Activated CD8-positive, alpha-beta T cell treated with anti-CD3 and anti-CD28 coated beads, Interleukin-2, amount 10 ng/mL, durations not matched to agents 7 days and 5 days (primary cell): ENCODE results near the gene RGL3. TPM values are rescaled to one million over a fixed set of nuclear protein-coding genes. Genes with fewer than 3 reads are reported as not detected.

Experiments
- ATAC-seq: fragments of 150-1000 bp; cut with Tn5 transposase; one replicate; pipeline ENCODE4 v1.10.0; 2021; ENCODE audit warnings: moderate library complexity
- CTCF ChIA-PET: fragments of 350-600 bp; sonication (Branson Sonifier 250); formaldehyde crosslinking; loops from one replicate; lab custom pipeline; 2021; ENCODE audit warnings: antibody characterized with exemption; lab: Charles Lee
- POLR2A ChIA-PET: fragments of 350-600 bp; sonication (Branson Sonifier 250); formaldehyde crosslinking; loops from one replicate; lab custom pipeline; 2021; ENCODE audit warnings: antibody characterized with exemption; lab: Charles Lee
- DNase-seq: peaks from one replicate; pipeline ENCODE4 v3.0.0-alpha.2; 2020
- H3K27ac Mint-ChIP-seq: one replicate; pipeline ENCODE4 v1.8.0; 2021; ENCODE audit warnings: mild to moderate bottlenecking, mixed read lengths
- H3K27me3 Mint-ChIP-seq: one replicate; pipeline ENCODE4 v1.8.0; 2021; ENCODE audit warnings: low read depth, mixed read lengths
- H3K36me3 Mint-ChIP-seq: one replicate; pipeline ENCODE4 v1.8.0; 2021; ENCODE audit warnings: low read depth, mixed read lengths
- H3K4me1 Mint-ChIP-seq: one replicate; pipeline ENCODE4 v1.8.0; 2021; ENCODE audit warnings: low read depth, mixed read lengths
- H3K4me3 Mint-ChIP-seq: one replicate; pipeline ENCODE4 v1.8.0; 2021; ENCODE audit warnings: mild to moderate bottlenecking, mixed read lengths
- H3K9me3 Mint-ChIP-seq: one replicate; pipeline ENCODE4 v1.8.0; 2022; ENCODE audit warnings: mixed read lengths; ENCODE audit not compliant: insufficient read depth
- total RNA-seq, 2 experiments: library from RNA; stranded (reverse); gene quantifications; one replicate each; pipeline ENCODE4 v1.2.3, GENCODE V29; 2021

Gene RGL3
- total RNA-seq, 2 experiments from 2014 or later = not detected

- CTCF ChIA-PET = interaction anchor here (2.3 kb wide), 1 partner anchor 43 kb away, joined by 9 read pairs; no protein-coding TSS in a partner anchor
- peaks cover 36% of the 10 kb centered on the region for H3K4me1 Mint-ChIP-seq
- no peaks in the 10 kb centered on the region for H3K36me3 Mint-ChIP-seq
- H3K9me3 Mint-ChIP-seq = no peaks in the 10 kb centered on the region
- ATAC-seq (no peak), DNase-seq (no peak)
- H3K27ac Mint-ChIP-seq = no peak overlapping the region
- POLR2A ChIA-PET = no interaction called here
- H3K27me3 Mint-ChIP-seq = peaks cover 45% of the 10 kb centered on the region
- H3K4me3 Mint-ChIP-seq = no peak overlapping the region
Measured at GRCh38 chr19:11423791-11424181, 4.7 kb upstream of the RGL3 start.

DNA sequence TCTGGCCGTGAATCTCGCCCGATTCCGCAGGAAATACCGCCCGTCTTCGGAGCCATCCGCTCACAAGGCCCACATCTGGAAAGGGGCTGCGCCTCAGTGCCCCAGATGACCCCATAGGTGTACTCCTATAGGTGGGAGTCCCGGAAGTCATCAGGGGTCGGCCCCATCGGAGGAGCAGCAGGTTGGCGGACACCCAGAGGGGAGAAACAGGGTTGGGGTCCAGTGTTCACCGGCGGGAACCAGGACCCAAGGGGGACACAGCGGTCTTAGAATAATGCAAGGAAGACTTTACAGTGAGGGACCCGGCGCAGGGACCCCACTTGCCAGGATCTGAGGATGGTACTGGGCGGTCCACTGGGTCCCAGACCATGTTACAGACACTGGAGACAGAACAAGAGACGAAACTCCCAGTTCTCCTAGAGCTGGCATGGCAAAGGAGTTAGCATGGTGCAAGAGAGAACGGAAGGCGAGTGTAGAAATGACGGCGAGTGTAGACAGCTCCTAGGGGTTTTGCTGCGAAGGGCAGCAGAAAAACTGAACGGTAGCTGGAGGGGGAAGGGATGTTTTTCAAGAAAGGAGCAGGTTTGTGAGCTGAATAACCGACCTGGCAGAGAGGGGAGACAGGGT lies 4.2 kb upstream of the RGL3 start:
- H3K4me3 Mint-ChIP-seq = no peak overlapping the region
- POLR2A ChIA-PET = no interaction called here
- H3K27ac Mint-ChIP-seq = no peak overlapping the region
- H3K27me3 Mint-ChIP-seq = peaks cover 50% of the 10 kb centered on the region
- peaks cover 36% of the 10 kb centered on the region for H3K4me1 Mint-ChIP-seq
- H3K36me3 Mint-ChIP-seq = no peaks in the 10 kb centered on the region
- ATAC-seq (no peak), DNase-seq (no peak)
- no peaks in the 10 kb centered on the region for H3K9me3 Mint-ChIP-seq
- CTCF ChIA-PET = interaction anchor here (0.8 to 2.3 kb wide), 2 partner anchors 42 to 180 kb away, joined by 3 to 9 read pairs; no protein-coding TSS in a partner anchor

DNA sequence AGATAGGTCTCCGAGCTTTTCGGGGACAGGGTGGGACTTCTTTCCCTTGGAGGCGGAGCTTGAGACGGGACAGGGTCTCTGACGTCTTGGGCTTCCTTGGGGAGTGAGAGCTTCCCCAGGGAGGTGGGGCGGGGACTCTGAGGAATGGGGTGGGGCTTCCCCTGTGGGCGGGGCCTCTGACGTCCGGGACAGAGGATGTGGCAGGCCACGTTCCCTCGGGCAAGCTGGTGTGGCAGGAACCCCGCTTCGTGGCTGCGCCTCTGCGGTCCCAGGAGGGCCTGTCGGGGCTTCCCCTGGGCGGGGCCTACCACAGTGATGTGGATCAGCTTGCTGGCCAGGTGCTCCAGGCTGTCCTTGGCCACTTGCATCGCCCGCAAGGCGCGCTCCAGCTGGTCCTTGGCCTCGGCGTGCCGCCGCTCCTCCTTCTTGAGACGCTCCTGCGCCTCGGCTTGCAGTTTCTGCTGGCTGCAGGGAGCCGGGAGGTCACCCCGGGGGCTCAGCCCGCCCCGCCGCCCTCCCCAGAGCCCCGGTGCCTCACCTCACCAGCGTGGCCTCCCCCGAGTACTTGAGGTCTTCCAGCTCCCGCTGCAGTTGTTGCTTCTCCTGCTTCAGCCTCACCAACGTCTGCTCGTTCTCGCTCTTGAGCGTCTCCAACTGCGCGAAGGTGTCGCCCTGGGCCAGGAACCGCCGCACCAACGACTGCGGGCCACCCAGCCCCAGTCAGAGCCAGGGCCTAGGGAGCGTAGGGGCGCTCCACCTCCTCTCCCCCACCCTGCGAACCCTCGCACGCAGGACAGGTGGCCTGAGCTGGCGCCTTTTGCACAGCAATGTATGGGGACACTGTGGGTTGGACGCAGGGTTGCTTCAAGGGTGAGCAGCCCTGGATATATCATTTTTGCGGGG lies 3.3 kb upstream of the RGL3 start:
- CTCF ChIA-PET = interaction anchor here (0.8 to 2.3 kb wide), 4 partner anchors 10 to 179 kb away, joined by 3 to 10 read pairs (median 6); partner anchors contain the start of genes ODAD3 and PRKCSH
- Mint-ChIP-seq H3K9me3 (no peaks in the 10 kb centered on the region), H3K27me3 (peaks cover 58% of the 10 kb centered on the region), H3K4me1 (peaks cover 36% of the 10 kb centered on the region), H3K36me3 (no peaks in the 10 kb centered on the region), H3K27ac (no peak overlapping the region), H3K4me3 (peak overlapping the region; percentile 45)
- DNase-seq = peak; percentile 88
- POLR2A ChIA-PET = interaction anchor here (1.2 kb wide), 1 partner anchor 39 kb away, joined by 4 read pairs; no protein-coding TSS in a partner anchor
- peak; percentile 74 for ATAC-seq

DNA sequence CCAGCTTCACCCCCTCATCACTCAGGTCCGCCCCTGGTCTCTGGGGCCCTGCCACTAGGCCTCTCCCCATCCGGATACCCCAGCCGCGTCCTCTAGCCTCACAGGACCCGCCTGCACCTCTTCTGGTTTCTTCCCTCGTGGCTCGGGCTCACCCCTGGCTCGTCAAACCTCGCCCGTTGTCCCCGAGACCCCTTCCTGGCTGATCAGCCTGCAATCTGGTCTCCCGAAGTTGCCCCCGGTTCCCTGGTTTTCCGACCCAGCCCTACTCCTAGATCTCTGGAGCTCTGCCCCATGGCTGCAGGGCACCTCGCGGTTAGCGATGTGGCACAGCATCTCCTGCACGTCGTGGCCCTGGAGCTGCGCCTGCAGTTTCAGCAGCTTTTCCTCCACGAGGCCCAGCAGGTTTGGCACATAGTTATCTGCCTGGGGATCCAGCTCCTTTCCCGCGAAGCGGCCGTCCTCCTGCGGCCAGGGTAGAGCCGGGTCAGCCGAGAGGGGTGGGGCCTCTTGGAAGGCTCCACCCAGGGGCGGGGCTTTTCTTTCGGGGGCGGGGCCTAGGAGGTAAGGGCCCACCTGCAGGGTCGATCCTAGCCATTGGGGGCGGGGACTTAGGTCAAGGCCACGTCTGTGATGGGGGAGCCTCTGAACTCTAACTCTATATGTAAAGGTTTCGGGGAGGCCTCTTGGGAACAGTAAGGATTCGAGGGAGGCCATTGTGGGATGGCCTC lies 2.4 kb upstream of the RGL3 start:
- Mint-ChIP-seq H3K4me1 (peaks cover 36% of the 10 kb centered on the region), H3K27ac (no peak overlapping the region), H3K36me3 (no peaks in the 10 kb centered on the region), H3K4me3 (peak overlapping the region; percentile 3), H3K9me3 (no peaks in the 10 kb centered on the region), H3K27me3 (peaks cover 65% of the 10 kb centered on the region)
- CTCF ChIA-PET = interaction anchor here (1.4 to 2.3 kb wide), 3 partner anchors 10 to 41 kb away, joined by 4 to 10 read pairs (median 9); partner anchors contain the start of genes ODAD3 and PRKCSH
- DNase-seq (peak; percentile 62), ATAC-seq (peak; percentile 45)
- POLR2A ChIA-PET = interaction anchor here (0.6 to 1.2 kb wide), 2 partner anchors 14 to 39 kb away, joined by 3 to 4 read pairs; no protein-coding TSS in a partner anchor

DNA sequence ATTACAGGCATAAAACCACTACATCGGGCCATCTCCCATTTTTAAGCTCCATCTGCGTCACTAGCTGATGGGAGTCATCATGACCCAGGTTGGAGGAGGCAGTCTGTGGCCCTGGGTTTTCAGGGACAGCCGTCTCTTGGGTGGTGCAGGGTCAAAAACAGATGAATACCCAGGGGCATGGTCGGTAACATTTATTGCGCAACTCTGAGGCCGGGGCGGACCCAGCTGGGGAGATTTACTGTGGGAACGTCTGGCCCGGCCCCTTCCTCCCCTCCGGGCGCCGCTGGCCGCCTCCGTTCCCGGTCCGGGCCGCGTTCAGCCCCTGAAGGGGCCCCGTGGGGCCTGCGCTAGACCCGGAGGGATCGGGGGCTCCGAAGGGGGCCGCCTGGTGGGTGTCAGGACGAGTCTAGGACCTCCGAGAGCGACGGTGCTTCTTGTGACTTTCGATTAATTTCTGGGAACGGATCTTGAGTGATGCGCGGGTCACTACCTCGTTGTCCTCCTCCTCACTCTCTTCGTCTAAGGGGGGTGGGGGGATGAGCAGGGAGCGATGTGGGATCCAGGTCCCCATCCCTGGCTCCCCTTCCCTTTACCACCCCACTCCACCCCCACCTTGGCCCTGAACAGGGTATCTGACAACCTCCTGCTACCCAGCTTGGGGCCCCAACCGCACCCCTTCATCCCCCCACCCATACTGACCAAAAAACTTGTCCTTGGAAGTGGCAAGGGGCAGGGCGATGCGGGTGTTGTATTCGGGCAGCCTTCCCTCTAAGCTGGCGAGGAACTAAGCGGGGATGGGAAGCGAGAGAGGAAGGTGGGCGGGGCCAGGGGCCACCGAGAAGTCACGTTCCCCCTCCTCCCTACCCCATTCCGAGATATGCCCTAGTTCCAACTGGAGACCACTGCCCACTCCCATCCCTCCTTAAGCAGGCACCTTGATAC lies 1.6 kb upstream of the RGL3 start:
- ATAC-seq (no peak), DNase-seq (no peak)
- no peaks in the 10 kb centered on the region for H3K36me3 Mint-ChIP-seq
- CTCF ChIA-PET = interaction anchor here (1.8 kb wide), 1 partner anchor 14 kb away, joined by 10 read pairs; the partner anchor contains the start of genes ODAD3 and PRKCSH
- H3K27me3 Mint-ChIP-seq = peaks cover 68% of the 10 kb centered on the region
- H3K4me1 Mint-ChIP-seq = peaks cover 36% of the 10 kb centered on the region
- POLR2A ChIA-PET = interaction anchor here (0.6 to 1.2 kb wide), 2 partner anchors 13 to 38 kb away, joined by 3 to 4 read pairs; no protein-coding TSS in a partner anchor
- peak overlapping the region; percentile 36 for H3K4me3 Mint-ChIP-seq
- H3K9me3 Mint-ChIP-seq = no peaks in the 10 kb centered on the region
- H3K27ac Mint-ChIP-seq = no peak overlapping the region

DNA sequence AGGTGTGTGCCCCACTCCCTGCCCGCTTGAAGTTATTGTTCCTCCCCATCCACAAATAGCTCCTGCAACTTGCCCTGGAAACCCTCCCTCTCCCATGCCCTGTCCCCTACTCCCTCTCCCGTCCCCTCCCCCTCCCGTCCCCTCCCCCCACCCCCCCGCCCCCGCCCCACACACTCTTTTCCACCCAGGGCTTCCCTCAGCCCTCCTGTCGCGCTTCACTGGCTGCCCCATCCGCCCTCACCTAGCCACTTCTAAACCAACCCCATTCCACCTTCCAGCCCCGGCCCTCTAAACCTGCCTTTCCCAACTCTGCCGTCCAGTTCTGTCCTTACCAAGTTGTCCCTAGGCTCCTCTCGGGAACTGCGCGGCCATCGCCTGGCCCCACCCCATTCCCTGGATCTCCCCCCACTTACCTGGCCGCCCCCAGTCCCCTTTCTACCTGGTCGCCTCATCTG lies 993 bp downstream of the RGL3 start:
- no peaks in the 10 kb centered on the region for H3K9me3 Mint-ChIP-seq
- no peak for DNase-seq
- POLR2A ChIA-PET = no interaction called here
- no peak overlapping the region for H3K4me3 Mint-ChIP-seq
- CTCF ChIA-PET = no interaction called here
- H3K36me3 Mint-ChIP-seq = no peaks in the 10 kb centered on the region
- ATAC-seq = no peak
- peaks cover 26% of the 10 kb centered on the region for H3K4me1 Mint-ChIP-seq
- no peak overlapping the region for H3K27ac Mint-ChIP-seq
- H3K27me3 Mint-ChIP-seq = peaks cover 61% of the 10 kb centered on the region

- no peaks in the 10 kb centered on the region for H3K36me3 Mint-ChIP-seq
- DNase-seq (no peak), ATAC-seq (no peak)
- peaks cover 48% of the 10 kb centered on the region for H3K27me3 Mint-ChIP-seq
- peaks cover 12% of the 10 kb centered on the region for H3K4me1 Mint-ChIP-seq
- H3K27ac Mint-ChIP-seq = no peak overlapping the region
- ChIA-PET POLR2A (no interaction called here), CTCF (interaction anchor here (1.4 kb wide), 1 partner anchor 19 kb away, joined by 4 read pairs; the partner anchor contains the start of gene PRKCSH)
- H3K9me3 Mint-ChIP-seq = no peaks in the 10 kb centered on the region
- no peak overlapping the region for H3K4me3 Mint-ChIP-seq
Measured at GRCh38 chr19:11416346-11417052, 2.6 kb downstream of the RGL3 start.

DNA sequence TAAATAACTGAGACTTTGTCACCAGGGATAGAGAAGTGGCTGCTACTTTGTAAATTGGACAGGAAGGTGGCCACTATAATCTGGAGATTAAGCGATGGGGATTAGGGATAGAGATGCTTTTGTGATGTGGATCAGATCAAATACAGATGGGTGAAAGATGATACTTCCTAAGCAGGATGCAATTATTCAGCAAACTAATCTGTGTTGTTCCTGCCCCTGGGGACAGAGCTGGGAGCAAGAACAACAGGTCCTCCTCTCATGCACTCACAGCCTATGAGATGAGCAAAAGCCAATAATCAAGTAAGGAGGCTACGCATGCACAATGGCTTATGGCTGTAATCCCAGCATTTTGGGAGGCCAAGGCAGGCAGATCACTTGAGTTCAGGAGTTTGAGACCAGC lies 4.6 kb downstream of the RGL3 start:
- CTCF ChIA-PET = interaction anchor here (1.4 kb wide), 1 partner anchor 288 kb away, joined by 3 read pairs; no protein-coding TSS in a partner anchor

GRCh38 chr19:11410682-11411081 lies 8.4 kb downstream of the RGL3 start:
- ChIA-PET CTCF (no interaction called here), POLR2A (no interaction called here)
- ATAC-seq (no peak), DNase-seq (no peak)
- peaks cover 17% of the 10 kb centered on the region for H3K27me3 Mint-ChIP-seq
- no peak overlapping the region for H3K4me3 Mint-ChIP-seq
- no peaks in the 10 kb centered on the region for H3K4me1 Mint-ChIP-seq
- no peaks in the 10 kb centered on the region for H3K9me3 Mint-ChIP-seq
- no peaks in the 10 kb centered on the region for H3K36me3 Mint-ChIP-seq
- no peak overlapping the region for H3K27ac Mint-ChIP-seq

More for the DNA sequence above, 4.6 kb downstream of the RGL3 start:
- no peak for DNase-seq
- H3K4me3 Mint-ChIP-seq = no peak overlapping the region
- H3K4me1 Mint-ChIP-seq = no peaks in the 10 kb centered on the region
- H3K27me3 Mint-ChIP-seq = peaks cover 38% of the 10 kb centered on the region
- no peaks in the 10 kb centered on the region for H3K36me3 Mint-ChIP-seq
- no peak for ATAC-seq
- POLR2A ChIA-PET = interaction anchor here (0.7 kb wide), 1 partner anchor 28 kb away, joined by 3 read pairs; no protein-coding TSS in a partner anchor
- no peak overlapping the region for H3K27ac Mint-ChIP-seq
- no peaks in the 10 kb centered on the region for H3K9me3 Mint-ChIP-seq

GRCh38 chr19:11408591-11408990 lies 10.5 kb downstream of the RGL3 start:
- no peak for DNase-seq
- no peaks in the 10 kb centered on the region for H3K4me1 Mint-ChIP-seq
- no peak for ATAC-seq
- H3K27me3 Mint-ChIP-seq = peaks cover 14% of the 10 kb centered on the region
- CTCF ChIA-PET = no interaction called here
- POLR2A ChIA-PET = no interaction called here
- H3K4me3 Mint-ChIP-seq = no peak overlapping the region
- H3K36me3 Mint-ChIP-seq = no peaks in the 10 kb centered on the region
- no peaks in the 10 kb centered on the region for H3K9me3 Mint-ChIP-seq
- no peak overlapping the region for H3K27ac Mint-ChIP-seq
